Esophagus squamous epithelium (tissue), 5 donors: ENCODE data around the gene MCM5. TPM values are rescaled to one million over a fixed set of nuclear protein-coding genes. Genes with fewer than 3 reads are reported as not detected.

Source experiments
- DNase-seq: peaks from one replicate; lab custom pipeline; 2025; lab: John Stamatoyannopoulos, UW
- H3K27ac ChIP-seq, 4 donors: fragments of 200-600 bp; sonication (generic); one replicate each; pipeline ENCODE4 v1.5.1; 2016 to 2019; ENCODE audit warnings: mild to moderate bottlenecking in 1 of 4
- H3K27me3 ChIP-seq, 4 donors: fragments of 200-600 bp; sonication (generic); 1 replicate in 3 of 4; 2 replicates in 1 of 4; pipeline versions ENCODE4 v1.5.1 to v1.6.0; 2017 to 2021; ENCODE audit warnings: antibody characterized with exemption in 1 of 4
- H3K36me3 ChIP-seq, 3 donors: fragments of 200-600 bp; sonication (generic); one replicate each; pipeline ENCODE4 v1.5.1; 2016 to 2019
- H3K4me1 ChIP-seq, 3 donors: fragments of 200-600 bp; sonication (generic); one replicate each; pipeline ENCODE4 v1.5.1; 2017 to 2019
- H3K4me3 ChIP-seq, 4 donors: fragments of 200-600 bp; sonication (generic); 1 replicate in 3 of 4; 2 replicates in 1 of 4; pipeline ENCODE4 v1.5.1; 2016 to 2019; ENCODE audit warnings: mild to moderate bottlenecking in 2 of 4, moderate library complexity in 1 of 4
- H3K9me3 ChIP-seq, 3 donors: fragments of 200-600 bp; sonication (generic); one replicate each; pipeline ENCODE4 v1.5.1; 2016 to 2019
- CTCF ChIP-seq, 6 experiments: fragments of 450-650 bp in 4 of 6; fragments of 200-600 bp in 2 of 6; sonication (generic) in 2 of 6; IDR thresholded peaks; one replicate each; pipeline ENCODE4 v1.5.1; 2016 to 2019; ENCODE audit warnings: antibody characterized with exemption in 6 of 6, mild to moderate bottlenecking in 4 of 6, moderate library complexity in 4 of 6
- POLR2A ChIP-seq, 4 donors: fragments of 450-650 bp; IDR thresholded peaks; one replicate each; pipeline ENCODE4 v1.6.1; 2017; ENCODE audit warnings: antibody characterized with exemption in 4 of 4, mild to moderate bottlenecking in 4 of 4, moderate library complexity in 3 of 4
- WGBS, 2 donors: methylation state at CpG; one replicate each; pipeline ENCODE4 v1.1.5; 2018; 5-methylcytosine and 5-hydroxymethylcytosine counted together
- intact Hi-C: fragments of 100-400 bp; cut with DNase I; formaldehyde crosslinking; loops from one replicate; pipeline ENCODE4 v1.15.0; 2022
- total RNA-seq, 4 donors: library from RNA; depleted of rRNA; stranded (reverse); fragments of >200 nt; gene quantifications; one replicate each; pipeline ENCODE4 v1.1.0, GENCODE V29; 2016
- donor health status: DM: yes; HTN: yes; CAD: no.

MCM5 gene
- total RNA-seq, 4 donors from 2014 or later, result 23.1 to 48.1 (median 34.6) TPM

GRCh38 chr22:35403356-35403755, 3.4 kb downstream of the MCM5 start:
- Histone ChIP-seq H3K4me1 (peaks cover 13 to 35% (median 14%) of the 10 kb centered on the region in 3 donors), H3K36me3 (peaks cover 0 to 56% (median 7%) of the 10 kb centered on the region in 3 donors), H3K4me3 (no peak overlapping the region), H3K9me3 (no peaks in the 10 kb centered on the region), H3K27ac (no peak overlapping the region), H3K27me3 (no peaks in the 10 kb centered on the region)
- intact Hi-C loops, result no loop called here
- no peak for DNase-seq
- TF ChIP-seq CTCF (IDR thresholded peaks at IDR 0.05) (no peak), POLR2A (IDR thresholded peaks at IDR 0.05) (no peak)
- 74 to 84% methylated on average over 2 to 5 of the region's 7 CpGs for WGBS, 2 donors

GRCh38 chr22:35404176-35404575, 4.2 kb downstream of the MCM5 start:
- Histone ChIP-seq H3K27me3 (no peaks in the 10 kb centered on the region), H3K36me3 (peaks cover 6 to 64% (median 7%) of the 10 kb centered on the region in 3 donors), H3K27ac (no peak overlapping the region), H3K4me1 (peaks cover 13 to 33% (median 13%) of the 10 kb centered on the region in 3 donors), H3K4me3 (no peak overlapping the region), H3K9me3 (no peaks in the 10 kb centered on the region)
- no peak for DNase-seq
- intact Hi-C loops, result no loop called here
- TF ChIP-seq CTCF (IDR thresholded peaks at IDR 0.05), result no peak
- TF ChIP-seq POLR2A (IDR thresholded peaks at IDR 0.05), result no peak
- WGBS, 2 donors, result 81 to 84% methylated on average over 5 of the region's 5 CpGs

- Histone ChIP-seq H3K9me3 (no peaks in the 10 kb centered on the region), H3K4me3 (no peak overlapping the region), H3K36me3 (peaks cover 6 to 87% (median 26%) of the 10 kb centered on the region in 3 donors), H3K27ac (no peak overlapping the region), H3K27me3 (no peaks in the 10 kb centered on the region), H3K4me1 (peaks cover 0 to 15% (median 2%) of the 10 kb centered on the region in 3 donors)
- WGBS, 2 donors, result 90 to 93% methylated on average over 3 to 10 of the region's 13 CpGs
- intact Hi-C loops, result no loop called here
- no peak for DNase-seq
- no peak for TF ChIP-seq POLR2A (IDR thresholded peaks at IDR 0.05)
- TF ChIP-seq CTCF (IDR thresholded peaks at IDR 0.05), result no peak
Observed at GRCh38 chr22:35406443-35406842, 6.5 kb downstream of the MCM5 start.

GRCh38 chr22:35407362-35407761, 7.4 kb downstream of the MCM5 start:
- no peaks in the 10 kb centered on the region for H3K9me3 ChIP-seq
- no peak for TF ChIP-seq POLR2A (IDR thresholded peaks at IDR 0.05)
- no peak for TF ChIP-seq CTCF (IDR thresholded peaks at IDR 0.05)
- peaks cover 0 to 8% (median 0%) of the 10 kb centered on the region in 3 donors for H3K4me1 ChIP-seq
- intact Hi-C loops, result no loop called here
- H3K27ac ChIP-seq, result no peak overlapping the region
- WGBS, 2 donors, result 75 to 77% methylated on average over 7 of the region's 7 CpGs
- no peaks in the 10 kb centered on the region for H3K27me3 ChIP-seq
- no peak overlapping the region for H3K4me3 ChIP-seq
- DNase-seq, result no peak
- H3K36me3 ChIP-seq, result peaks cover 6 to 96% (median 29%) of the 10 kb centered on the region in 3 donors

- Histone ChIP-seq H3K4me1 (no peaks in the 10 kb centered on the region), H3K4me3 (no peak overlapping the region), H3K27me3 (no peaks in the 10 kb centered on the region), H3K27ac (peak overlapping the region in 2 of 4 donors; percentile 42 to 63), H3K36me3 (peaks cover 6 to 100% (median 31%) of the 10 kb centered on the region in 3 donors), H3K9me3 (no peaks in the 10 kb centered on the region)
- TF ChIP-seq CTCF (IDR thresholded peaks at IDR 0.05), result no peak
- no peak for TF ChIP-seq POLR2A (IDR thresholded peaks at IDR 0.05)
- WGBS, 2 donors, result 62 to 73% methylated on average over 4 to 13 of the region's 16 CpGs
- intact Hi-C loops, result no loop called here
- no peak for DNase-seq
Observed at GRCh38 chr22:35409783-35410662, 10.1 kb downstream of the MCM5 start.
